ENCODE measurements around the gene AAMP.

Gene AAMP

DNA sequence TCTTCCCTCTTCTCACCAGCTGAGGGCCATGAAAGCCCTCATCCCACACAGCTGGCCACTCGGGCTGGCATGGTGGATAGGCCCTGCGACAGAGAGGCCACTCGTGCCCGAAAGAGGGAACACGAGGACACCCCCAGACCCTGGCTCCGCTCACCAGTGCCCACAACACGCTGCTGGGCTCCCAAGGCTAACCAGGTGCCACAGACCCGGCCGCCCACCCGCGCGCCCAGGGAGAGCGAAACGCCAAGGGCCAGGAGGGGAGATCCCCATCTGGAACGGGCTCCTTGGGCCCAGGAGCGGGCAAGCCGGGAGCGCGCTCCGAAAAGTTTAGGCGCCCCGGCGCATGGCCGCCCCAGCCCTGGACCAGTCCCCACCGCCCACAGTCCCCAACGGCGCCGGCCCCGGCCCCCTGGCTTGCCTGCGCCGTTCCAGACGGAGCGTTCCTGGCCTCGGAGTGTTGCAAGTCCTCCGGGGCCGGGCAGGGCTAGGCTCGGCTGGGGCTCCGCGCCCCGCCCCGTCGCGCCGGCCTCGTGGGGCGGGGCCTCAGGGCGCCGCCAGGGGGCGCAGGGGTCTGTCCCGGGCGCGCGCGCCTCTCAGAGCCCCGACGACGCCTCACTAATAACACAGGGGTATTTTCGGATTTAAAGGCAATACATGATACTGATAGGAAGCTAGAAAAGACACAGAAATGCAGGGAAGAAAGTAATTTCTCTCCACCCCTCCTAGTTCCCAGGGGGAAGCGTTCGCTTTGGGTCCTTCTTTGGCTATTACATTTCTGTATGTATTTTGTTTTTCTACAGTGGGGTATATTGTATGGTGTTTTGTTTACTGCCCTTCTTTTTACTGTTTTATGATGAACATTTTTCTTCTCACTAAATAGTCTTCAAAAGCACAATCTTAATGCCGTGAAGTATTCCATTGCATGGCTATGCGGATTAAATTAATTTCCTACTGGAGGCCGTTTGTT lies 22.4 kb upstream of the AAMP start, which contains the start of gene TMBIM1:
Gene TMBIM1, minus strand, starts transcription at position 456 of the 967 bp plus-strand sequence. CDS start 10,362 bp downstream, outside the sequence.
- Histone ChIP-seq H3K4me3 (ENCODE audit: low read length) (peak within 1 kb of the TSS; percentile 65), H3K9ac (ENCODE audit: low read length) (peak within 1 kb of the TSS; percentile 31), H3K27ac (ENCODE audit: low read length) (no peak within 1 kb of the TSS), H3K4me1 (ENCODE audit: control insufficient read depth, low read depth, low read length) (peaks cover 16% of the 10 kb centered on the region), H3K36me3 (ENCODE audit: control insufficient read depth, low read depth, low read length) (no peaks in the 10 kb centered on the region), H3K9me3 (ENCODE audit: control insufficient read depth, low read depth, low read length) (no peaks in the 10 kb centered on the region), H3K27me3 (ENCODE audit: control insufficient read depth, insufficient read depth, low read length) (peaks cover 7% of the 10 kb centered on the region)

DNA sequence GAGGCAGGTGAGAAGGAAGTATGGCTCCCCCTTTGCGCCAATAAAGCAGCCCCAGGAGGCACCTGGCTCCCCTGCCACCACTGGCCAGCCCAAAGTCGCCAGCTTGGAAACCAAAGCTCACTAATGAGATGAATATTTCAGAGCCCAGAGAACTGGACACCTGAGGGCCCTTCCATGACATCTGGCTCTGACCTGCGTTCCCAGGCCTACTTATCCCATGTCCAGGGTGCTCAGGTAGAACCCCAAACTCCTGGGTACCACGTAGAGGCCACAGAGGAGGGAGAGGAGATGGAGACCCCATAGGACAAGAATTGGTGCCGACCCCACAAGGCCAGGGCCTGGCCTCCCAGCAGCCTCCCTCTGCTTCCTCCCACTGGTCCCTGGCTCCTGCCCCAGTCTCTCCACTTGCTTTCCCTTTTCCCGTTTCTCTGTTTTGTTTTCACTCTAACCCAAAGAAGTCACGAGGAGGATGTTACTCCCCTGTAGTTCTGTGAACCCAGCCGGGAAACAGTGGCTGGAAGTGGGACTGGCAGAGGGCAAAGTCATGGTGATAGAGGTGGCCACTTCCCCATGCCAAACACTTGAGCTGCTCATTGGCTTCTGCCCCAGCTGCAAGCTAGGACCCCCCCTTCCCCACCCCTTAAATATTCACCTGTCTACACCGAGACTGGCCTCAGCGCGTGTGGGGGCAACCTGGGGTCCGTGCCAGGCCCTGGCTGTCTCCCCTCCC lies 21.5 kb upstream of the AAMP start:
- Histone ChIP-seq H3K4me3 (ENCODE audit: low read length) (peak overlapping the region; percentile 65), H3K27ac (ENCODE audit: low read length) (no peak overlapping the region), H3K36me3 (ENCODE audit: control insufficient read depth, low read depth, low read length) (no peaks in the 10 kb centered on the region), H3K27me3 (ENCODE audit: control insufficient read depth, insufficient read depth, low read length) (peaks cover 7% of the 10 kb centered on the region), H3K9ac (ENCODE audit: low read length) (peak overlapping the region; percentile 31), H3K9me3 (ENCODE audit: control insufficient read depth, low read depth, low read length) (no peaks in the 10 kb centered on the region), H3K4me1 (ENCODE audit: control insufficient read depth, low read depth, low read length) (peaks cover 24% of the 10 kb centered on the region)

DNA sequence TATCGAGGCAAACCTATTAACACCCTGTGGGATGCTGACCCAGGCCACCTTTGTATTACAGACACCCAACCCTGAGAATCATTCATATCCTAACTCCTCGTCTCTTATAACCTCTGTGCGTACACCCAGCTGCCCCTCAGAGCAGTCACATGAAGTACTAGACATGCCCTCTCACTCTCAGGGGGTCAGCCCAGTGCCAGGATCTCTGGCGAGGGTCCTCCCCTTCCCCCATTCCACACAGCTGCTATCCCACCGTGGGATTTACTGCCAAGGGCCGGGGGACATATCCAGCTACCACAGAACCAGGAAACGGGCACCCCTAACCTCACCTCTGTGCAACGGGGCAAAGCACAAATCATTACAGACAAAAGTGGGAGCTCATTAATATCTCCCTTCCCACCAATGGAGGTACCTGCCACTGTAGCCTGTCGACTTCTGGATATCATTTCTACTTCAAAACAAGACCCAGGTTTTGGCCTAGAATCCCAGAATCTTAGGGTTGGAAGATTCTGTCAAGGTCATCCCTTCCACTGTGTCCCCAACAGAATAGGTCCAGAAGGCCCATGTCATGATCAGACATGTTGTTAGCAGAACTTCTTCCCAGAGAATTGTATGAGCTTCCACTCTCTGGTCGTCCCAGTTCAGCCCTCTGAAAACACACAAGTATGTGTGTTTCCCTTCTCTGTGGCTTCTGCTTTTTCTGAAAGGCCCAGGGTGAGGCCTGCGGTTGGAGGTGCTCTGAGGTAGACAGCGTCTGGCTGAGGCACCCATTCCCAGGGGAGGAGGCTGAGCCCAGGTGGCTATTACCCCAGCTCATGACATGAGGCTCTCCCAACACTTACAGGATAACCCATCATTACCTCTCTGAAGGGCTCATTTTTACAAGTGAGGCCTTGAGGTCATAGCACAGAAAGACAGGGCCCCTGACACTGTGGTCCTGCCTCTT lies 20.7 kb upstream of the AAMP start:
- no peaks in the 10 kb centered on the region for H3K9me3 ChIP-seq (ENCODE audit: control insufficient read depth, low read depth, low read length)
- no peak overlapping the region for H3K27ac ChIP-seq (ENCODE audit: low read length)
- H3K4me3 ChIP-seq (ENCODE audit: low read length): no peak overlapping the region
- no peak overlapping the region for H3K9ac ChIP-seq (ENCODE audit: low read length)
- peaks cover 24% of the 10 kb centered on the region for H3K4me1 ChIP-seq (ENCODE audit: control insufficient read depth, low read depth, low read length)
- peaks cover 7% of the 10 kb centered on the region for H3K27me3 ChIP-seq (ENCODE audit: control insufficient read depth, insufficient read depth, low read length)
- no peaks in the 10 kb centered on the region for H3K36me3 ChIP-seq (ENCODE audit: control insufficient read depth, low read depth, low read length)

DNA sequence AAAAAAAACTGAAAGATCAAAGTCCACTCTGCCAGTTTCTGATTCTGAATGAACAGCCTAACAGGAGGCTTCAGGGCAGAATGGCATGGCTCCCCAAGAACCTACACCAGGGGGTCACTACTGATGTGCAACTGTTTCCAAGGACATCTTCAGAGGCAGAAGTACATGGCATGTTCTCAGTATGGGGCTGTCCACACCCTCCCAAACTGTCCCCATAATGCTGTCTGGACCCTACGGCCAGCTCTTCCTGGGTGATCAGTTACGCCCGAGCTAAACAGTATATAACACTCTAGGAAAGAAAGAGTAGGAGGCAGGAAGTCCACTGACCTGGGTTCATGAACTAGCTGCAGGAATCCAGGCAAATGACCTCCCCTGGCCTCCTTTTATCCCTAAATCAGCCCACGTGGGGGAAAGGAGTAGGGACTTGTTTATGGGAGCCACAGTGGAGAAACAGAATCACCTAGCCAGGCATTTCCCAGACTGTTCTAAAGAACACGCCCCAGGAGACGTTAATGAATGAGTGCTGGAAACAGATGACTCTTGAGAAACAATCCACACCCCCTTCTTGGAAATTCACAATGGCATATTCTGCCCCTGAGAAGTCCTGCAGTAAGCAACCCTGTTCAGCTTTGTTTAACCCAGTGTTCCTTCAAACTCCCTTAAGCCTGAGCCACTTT lies 19.8 kb upstream of the AAMP start:
- peaks cover 21% of the 10 kb centered on the region for H3K4me1 ChIP-seq (ENCODE audit: control insufficient read depth, low read depth, low read length)
- H3K9me3 ChIP-seq (ENCODE audit: control insufficient read depth, low read depth, low read length): no peaks in the 10 kb centered on the region
- no peak overlapping the region for H3K4me3 ChIP-seq (ENCODE audit: low read length)
- no peaks in the 10 kb centered on the region for H3K36me3 ChIP-seq (ENCODE audit: control insufficient read depth, low read depth, low read length)
- H3K27ac ChIP-seq (ENCODE audit: low read length): no peak overlapping the region
- H3K9ac ChIP-seq (ENCODE audit: low read length): no peak overlapping the region
- H3K27me3 ChIP-seq (ENCODE audit: control insufficient read depth, insufficient read depth, low read length): peaks cover 7% of the 10 kb centered on the region

DNA sequence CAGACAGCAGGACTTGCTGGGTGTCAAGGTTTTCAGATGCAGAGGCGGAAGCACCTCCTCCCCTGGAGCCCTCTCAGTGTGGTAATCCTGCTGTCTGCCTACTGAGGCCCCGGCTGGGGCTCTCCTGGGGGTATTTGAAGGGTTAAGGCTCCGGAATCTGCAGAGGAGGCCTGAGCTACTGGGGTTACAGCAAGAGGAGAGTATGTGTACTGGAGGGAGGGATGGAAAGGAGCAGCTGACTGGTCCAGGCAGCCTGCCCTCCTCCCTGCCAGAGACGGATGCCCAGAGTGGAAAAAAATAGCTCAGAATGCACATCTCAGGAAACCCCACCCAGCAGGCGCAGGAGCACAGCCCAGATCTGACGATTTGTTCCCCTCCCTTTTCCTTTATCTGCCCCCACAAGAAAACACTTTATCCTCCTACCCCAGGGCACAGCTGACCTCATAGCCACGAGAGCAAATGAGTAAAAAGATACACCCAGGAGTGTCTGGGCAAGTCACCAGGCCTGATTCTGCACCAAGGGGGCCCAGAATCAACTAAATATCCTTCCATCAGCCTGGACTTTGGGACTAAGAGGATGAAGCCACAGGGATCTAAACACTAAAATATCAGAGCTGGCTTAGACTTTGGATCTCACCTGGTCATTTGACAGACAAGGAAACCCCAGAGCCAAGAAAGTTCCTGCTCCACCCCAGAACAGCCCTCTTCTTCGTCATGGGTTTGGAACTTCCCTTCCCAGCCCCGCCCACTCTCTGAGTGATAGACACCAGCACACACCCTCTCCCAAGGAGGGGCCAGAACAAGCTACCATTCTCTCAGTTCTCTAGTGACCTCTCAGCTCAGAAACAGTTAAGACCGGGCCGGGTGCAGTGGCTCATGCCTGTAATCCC lies 16.9 kb upstream of the AAMP start:
- Histone ChIP-seq H3K9me3 (ENCODE audit: control insufficient read depth, low read depth, low read length) (no peaks in the 10 kb centered on the region), H3K27ac (ENCODE audit: low read length) (no peak overlapping the region), H3K9ac (ENCODE audit: low read length) (no peak overlapping the region), H3K4me1 (ENCODE audit: control insufficient read depth, low read depth, low read length) (peaks cover 13% of the 10 kb centered on the region), H3K27me3 (ENCODE audit: control insufficient read depth, insufficient read depth, low read length) (no peaks in the 10 kb centered on the region), H3K36me3 (ENCODE audit: control insufficient read depth, low read depth, low read length) (no peaks in the 10 kb centered on the region), H3K4me3 (ENCODE audit: low read length) (no peak overlapping the region)

DNA sequence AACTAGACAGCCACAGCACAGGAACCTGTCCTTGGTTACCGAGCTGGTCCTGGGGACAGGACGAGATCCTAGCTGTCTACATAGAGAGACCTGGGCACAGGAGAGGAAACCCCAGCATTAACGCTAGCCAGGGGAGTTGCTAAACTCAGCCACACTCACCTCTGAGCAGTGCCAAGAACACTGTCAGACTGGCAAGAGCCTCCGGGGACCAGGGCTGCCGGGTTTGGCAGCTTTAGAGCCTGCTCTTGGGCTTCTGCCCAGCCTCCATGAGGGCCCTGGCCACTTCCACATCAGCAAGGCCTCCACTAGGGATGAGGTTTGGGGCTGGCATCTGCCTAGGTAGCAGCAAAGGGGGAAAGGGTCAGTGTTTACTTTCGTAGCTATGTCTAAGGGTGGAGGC lies 15.7 kb upstream of the AAMP start:
- H3K27me3 ChIP-seq (ENCODE audit: control insufficient read depth, insufficient read depth, low read length): no peaks in the 10 kb centered on the region
- H3K9me3 ChIP-seq (ENCODE audit: control insufficient read depth, low read depth, low read length): no peaks in the 10 kb centered on the region
- no peak overlapping the region for H3K27ac ChIP-seq (ENCODE audit: low read length)
- no peak overlapping the region for H3K4me3 ChIP-seq (ENCODE audit: low read length)
- no peak overlapping the region for H3K9ac ChIP-seq (ENCODE audit: low read length)
- H3K36me3 ChIP-seq (ENCODE audit: control insufficient read depth, low read depth, low read length): no peaks in the 10 kb centered on the region
- H3K4me1 ChIP-seq (ENCODE audit: control insufficient read depth, low read depth, low read length): peaks cover 9% of the 10 kb centered on the region

DNA sequence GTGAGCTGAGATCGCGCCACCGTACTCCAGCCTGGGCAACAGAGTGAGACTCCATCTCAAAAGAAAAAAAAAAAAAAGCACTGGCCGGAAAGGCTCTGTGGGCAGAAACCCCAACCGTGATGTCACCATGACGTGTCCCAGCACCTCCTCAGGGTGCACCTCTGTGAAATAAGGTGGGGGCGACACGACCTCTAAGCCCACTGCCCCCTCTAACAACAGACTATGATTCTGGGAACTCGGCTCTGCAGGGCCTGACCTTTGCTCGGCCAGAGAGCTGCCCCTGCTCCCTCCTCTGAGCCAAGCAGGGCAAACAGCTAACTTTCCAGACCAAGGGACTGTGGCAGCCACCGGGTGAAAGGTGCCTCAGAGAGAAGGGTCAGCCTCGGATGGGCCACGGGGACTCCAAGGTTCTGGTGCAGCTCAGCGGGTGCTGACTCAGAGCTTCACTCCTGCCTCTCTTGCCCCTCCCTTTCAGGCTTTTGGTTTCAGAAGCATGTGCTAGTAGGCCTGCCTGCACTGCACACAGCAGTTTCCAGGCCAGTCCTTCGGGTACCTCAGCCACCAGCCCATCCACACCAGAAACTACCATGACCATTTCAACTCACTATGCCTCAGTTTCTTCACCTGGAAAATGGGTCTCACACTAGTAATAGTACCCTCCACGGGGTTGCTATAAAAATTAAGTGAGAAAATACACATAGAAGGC lies 14.3 kb upstream of the AAMP start:
- H3K27ac ChIP-seq (ENCODE audit: low read length): no peak overlapping the region
- no peak overlapping the region for H3K4me3 ChIP-seq (ENCODE audit: low read length)
- peaks cover 9% of the 10 kb centered on the region for H3K4me1 ChIP-seq (ENCODE audit: control insufficient read depth, low read depth, low read length)

DNA sequence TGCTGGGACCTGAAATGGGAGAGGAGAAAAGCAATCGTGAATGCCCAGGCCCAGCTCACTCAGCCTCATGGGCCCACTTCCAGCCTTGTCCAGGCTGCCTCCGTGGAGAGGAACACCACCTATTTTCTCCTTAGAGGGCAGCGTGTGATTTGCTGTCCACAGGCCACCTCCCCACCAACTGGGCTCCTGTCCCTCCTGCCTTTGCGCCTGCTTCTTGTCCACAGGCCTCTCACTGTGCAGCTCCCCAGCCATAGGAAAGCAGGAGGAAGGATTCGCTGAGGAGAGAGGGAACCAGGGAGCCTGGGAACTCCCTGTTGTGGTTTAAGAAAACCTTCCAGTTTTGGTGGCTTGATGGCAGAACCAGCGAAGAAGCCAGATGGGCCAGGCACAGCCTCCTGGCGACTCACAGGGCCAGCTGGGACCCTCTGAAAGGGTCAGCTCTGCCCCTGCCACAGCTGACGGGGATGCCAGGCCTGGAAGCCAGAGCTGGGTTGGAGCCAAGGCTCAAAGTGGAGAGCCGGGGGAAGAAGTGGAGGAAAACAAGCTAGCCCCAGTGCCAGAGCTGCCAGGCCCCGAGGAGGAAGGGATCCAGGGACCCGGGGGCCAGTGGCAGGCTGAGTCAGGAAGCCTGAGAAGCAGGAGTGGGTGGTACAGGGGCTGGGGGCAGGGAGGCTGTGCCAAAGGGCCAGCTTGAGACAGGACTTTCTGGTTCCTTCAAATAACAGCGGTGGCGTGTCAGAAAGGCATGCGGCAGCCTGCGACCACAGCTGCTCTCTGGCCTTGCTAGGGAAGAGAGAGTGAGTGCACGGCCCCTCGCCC lies 12.4 kb upstream of the AAMP start:
- no peak overlapping the region for H3K4me3 ChIP-seq (ENCODE audit: low read length)
- no peak overlapping the region for H3K9ac ChIP-seq (ENCODE audit: low read length)
- no peaks in the 10 kb centered on the region for H3K27me3 ChIP-seq (ENCODE audit: control insufficient read depth, insufficient read depth, low read length)
- H3K27ac ChIP-seq (ENCODE audit: low read length): no peak overlapping the region
- H3K9me3 ChIP-seq (ENCODE audit: control insufficient read depth, low read depth, low read length): no peaks in the 10 kb centered on the region
- H3K36me3 ChIP-seq (ENCODE audit: control insufficient read depth, low read depth, low read length): no peaks in the 10 kb centered on the region
- peaks cover 9% of the 10 kb centered on the region for H3K4me1 ChIP-seq (ENCODE audit: control insufficient read depth, low read depth, low read length)

More for the DNA sequence above, 14.3 kb upstream of the AAMP start:
- Histone ChIP-seq H3K27me3 (ENCODE audit: control insufficient read depth, insufficient read depth, low read length) (no peaks in the 10 kb centered on the region), H3K36me3 (ENCODE audit: control insufficient read depth, low read depth, low read length) (no peaks in the 10 kb centered on the region), H3K9ac (ENCODE audit: low read length) (no peak overlapping the region), H3K9me3 (ENCODE audit: control insufficient read depth, low read depth, low read length) (no peaks in the 10 kb centered on the region)

DNA sequence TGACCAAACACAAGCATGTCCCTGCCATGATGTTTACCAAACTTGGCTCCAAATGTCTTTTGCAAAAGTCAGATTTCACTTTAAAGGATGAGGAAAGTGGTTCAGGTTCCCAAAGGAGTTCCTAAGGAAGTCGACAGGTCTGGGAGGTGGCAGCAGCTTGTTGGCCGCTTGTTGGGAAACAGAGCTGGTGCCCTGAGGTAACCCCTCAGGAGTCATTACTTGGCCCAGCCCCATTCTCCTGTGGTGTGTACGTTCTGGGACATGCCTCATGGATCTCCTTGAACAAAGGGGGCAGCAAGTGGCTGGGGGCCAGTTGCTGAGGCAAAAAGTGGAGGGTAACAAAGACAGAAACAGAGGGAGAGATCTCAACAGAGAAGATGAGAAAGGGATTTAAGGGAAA lies 11.5 kb upstream of the AAMP start:
- H3K27me3 ChIP-seq (ENCODE audit: control insufficient read depth, insufficient read depth, low read length): no peaks in the 10 kb centered on the region
- no peak overlapping the region for H3K4me3 ChIP-seq (ENCODE audit: low read length)
- H3K36me3 ChIP-seq (ENCODE audit: control insufficient read depth, low read depth, low read length): no peaks in the 10 kb centered on the region
- H3K27ac ChIP-seq (ENCODE audit: low read length): no peak overlapping the region
- H3K9me3 ChIP-seq (ENCODE audit: control insufficient read depth, low read depth, low read length): no peaks in the 10 kb centered on the region
- no peaks in the 10 kb centered on the region for H3K4me1 ChIP-seq (ENCODE audit: control insufficient read depth, low read depth, low read length)
- H3K9ac ChIP-seq (ENCODE audit: low read length): no peak overlapping the region

Measured in iPS-18a (cell line).